NOMO-1 treated with dmso at 0.1 percent for 144 hours (cell line): ENCODE data around the gene NRP1.
"Not testable (repeated sequence)": the region's sequence is repeated elsewhere in the genome, so short reads cannot be mapped to it uniquely, and the experiment has no call there.

Experiments used
- DNase-seq: peaks from one replicate; lab custom pipeline; 2025; ENCODE audit not compliant: unreplicated experiment; lab: John Stamatoyannopoulos, UW

Gene NRP1

GRCh38 chr10:33334153-33334804 lies at the start of gene NRP1:
Gene NRP1 (minus strand): TSS chr10:33334667. CDS start chr10:33334382, 285 bp downstream.
- no peak for DNase-seq

DNA sequence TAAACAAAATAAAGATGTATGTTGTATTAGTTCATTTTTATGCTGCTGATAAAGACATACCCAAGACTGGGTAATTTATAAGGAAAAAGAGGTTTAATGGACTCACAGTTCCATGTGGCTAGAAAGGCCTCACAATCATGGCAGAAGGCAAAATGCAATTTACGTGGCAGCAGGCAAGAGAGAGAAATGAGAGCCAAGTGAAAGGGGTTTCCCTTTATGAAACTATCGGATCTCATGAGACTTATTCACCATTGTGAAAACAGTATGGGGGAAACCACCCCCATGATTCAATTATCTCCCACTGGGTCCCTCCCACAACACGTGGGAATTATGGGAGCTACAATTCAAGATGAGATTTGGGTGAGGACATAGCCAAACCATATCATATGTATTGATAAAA lies 49.7 kb upstream of the NRP1 start:
- not testable (repeated sequence) for DNase-seq

- DNase-seq = no peak
Measured at GRCh38 chr10:33382921-33383713, 48.6 kb upstream of the NRP1 start.

- no peak for DNase-seq
Measured at GRCh38 chr10:33382216-33382600, 47.7 kb upstream of the NRP1 start.

DNA sequence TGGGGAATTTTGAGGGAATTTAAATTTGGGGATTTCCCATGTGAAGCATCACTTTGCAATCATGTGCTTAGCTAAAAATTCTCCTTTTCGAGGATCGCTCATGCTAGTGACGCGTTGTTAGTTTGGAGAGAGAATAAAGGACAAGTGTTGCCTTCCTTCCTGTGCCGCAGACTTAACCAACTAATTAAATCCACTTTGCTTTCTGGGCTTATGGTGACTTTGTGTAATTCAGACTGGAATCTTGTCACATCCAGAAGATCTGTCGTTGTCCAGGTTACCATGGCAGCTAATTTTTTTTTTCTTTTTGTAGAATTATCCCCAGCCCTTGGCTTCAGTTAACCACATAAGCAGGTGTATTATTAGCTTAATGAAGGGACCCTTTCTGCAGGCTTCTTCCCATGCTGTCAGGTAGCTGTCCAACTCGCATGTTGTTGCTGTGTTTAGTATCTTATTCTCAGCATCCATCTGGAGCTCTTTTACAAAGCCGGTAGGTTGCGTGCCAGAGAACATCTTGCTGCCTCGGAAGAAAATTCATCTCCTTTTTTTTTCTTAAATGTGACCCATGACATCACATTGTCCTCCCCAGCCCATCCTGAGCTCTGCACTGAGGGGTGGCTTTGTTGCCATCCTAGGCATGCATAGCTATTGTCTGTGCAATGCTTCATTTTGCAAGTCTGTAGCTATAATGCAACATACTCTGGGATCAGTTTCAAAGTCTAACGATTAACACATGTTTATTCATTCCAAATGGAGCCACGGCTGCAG lies 47.2 kb upstream of the NRP1 start:
- no peak for DNase-seq

- no peak for DNase-seq
Measured at GRCh38 chr10:33377658-33378025, 43.2 kb upstream of the NRP1 start.

DNA sequence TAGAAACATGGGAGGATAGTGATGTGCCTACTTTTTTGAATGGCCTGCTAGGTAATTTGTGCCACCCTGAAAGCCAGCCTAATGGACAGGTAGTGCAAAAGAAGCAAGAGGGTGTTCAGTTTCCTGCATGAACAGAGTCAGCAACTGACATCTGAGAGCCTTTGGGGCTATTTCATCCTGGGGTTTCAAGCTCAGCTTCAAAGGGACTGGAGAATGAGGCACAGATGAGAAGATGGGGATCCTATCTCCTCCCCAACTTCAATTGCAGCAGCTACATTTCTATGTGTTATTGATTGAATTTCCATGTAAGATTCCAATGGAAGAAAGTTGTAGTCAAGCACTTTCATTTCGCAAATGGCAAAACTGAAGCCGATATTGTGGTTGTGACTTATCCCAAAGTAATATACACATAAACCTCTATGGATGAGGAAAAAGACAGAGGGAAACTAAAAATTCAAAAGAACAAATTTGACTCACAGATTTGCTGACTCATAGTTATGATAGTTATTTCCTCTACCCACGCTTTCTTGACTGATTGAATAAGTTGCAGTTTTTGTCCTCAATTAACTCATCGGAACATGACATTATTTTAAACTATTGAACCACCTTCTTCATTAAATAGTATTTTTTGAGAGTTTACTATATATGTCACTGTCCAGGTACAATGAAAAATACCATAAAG lies 42.6 kb upstream of the NRP1 start:
- no peak for DNase-seq

- DNase-seq = no peak
Measured at GRCh38 chr10:33376476-33376875, 42.0 kb upstream of the NRP1 start.

- DNase-seq = no peak
Measured at GRCh38 chr10:33373263-33373662, 38.8 kb upstream of the NRP1 start.

DNA sequence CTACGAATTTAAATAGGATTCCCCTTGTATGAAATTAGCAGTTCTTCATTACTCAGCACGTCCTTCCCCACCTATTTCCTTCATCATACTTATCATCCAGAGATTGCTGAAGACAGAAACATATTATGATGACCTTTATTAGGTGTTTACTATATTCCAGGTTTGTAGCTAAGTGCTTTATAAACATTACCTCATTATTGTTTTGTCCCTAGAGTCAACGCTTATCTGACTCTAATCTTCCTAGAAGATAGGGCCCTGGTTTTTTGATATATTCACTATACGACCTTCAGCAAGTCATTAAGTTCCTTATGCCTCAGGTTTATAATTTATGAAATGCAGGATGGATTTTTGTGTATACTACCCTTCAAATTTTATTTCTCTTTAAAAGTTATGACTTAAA lies 36.8 kb upstream of the NRP1 start:
- no peak for DNase-seq

DNA sequence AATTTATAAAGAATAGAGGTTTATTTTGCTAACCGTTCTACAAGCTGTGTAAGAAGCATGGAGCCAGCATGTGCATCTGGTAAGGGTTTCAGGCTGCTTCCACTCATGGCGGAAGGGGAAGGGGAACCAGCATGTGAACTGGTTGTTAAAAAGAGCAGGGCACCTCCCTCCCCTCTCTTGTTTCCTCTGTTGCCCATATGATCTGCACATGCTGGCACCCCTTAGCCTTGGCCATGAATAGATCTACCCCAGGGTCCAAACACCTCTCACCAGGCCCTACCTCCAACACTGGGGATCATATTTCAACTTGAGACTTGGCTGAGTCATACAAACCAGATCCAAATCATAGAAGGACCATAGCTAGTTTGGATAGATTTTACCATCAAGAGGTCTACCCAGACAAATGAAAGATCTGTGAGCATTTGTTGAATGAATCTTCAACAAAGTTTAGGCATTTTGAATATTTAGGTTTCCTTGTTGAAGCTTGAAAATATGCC lies 36.0 kb upstream of the NRP1 start:
- no peak for DNase-seq

GRCh38 chr10:33368086-33368485 lies 33.6 kb upstream of the NRP1 start:
- DNase-seq = no peak

DNA sequence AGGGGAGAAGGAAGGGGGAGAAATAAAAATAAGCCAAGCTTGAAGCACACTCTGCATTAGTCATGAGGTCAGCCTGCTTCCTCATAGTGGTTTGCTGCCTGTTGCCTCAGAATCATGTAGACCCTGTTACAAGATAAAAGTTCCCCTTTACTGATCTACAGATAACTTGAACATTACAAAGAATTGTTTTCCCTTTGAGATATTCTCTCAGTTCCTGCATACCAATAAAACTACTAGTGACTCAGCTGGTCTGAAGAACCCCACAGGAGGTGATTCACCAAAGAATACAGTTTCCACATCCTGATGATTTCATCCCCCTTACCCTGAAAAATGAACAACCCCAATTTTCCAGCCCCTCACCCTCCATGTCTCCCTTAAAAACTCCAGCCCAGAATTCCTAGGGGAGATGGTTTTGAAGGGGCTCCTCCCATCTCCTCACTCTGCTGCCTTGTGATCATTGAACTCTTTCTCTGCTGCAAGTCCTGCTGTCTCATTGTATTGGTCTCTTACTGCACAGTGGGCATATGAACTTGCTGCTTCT lies 31.5 kb upstream of the NRP1 start:
- DNase-seq = peak; percentile 72

- no peak for DNase-seq
Measured at GRCh38 chr10:33365301-33365700, 30.8 kb upstream of the NRP1 start.

DNA sequence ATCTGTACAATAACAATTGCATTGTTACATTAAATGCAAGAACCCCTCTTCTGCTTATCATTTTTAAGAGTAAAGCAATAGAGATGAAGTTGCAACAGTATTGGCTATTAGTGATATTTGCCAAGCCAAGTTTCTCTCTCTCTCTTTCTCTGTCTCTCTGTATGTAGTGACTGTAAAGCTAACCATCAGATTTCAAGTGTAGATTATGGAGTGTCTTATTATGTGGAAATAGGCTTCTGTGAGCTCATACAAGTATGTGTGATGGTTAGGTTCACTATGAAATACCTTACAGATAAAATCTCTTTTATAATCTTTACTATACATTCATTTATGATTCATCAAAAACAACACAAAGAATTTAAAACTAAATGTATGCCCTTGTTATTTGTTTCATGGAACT lies 28.6 kb upstream of the NRP1 start:
- DNase-seq = no peak

- no peak for DNase-seq
Measured at GRCh38 chr10:33358016-33358415, 23.5 kb upstream of the NRP1 start.

GRCh38 chr10:33355274-33355673 lies 20.8 kb upstream of the NRP1 start:
- peak; percentile 81 for DNase-seq

DNA sequence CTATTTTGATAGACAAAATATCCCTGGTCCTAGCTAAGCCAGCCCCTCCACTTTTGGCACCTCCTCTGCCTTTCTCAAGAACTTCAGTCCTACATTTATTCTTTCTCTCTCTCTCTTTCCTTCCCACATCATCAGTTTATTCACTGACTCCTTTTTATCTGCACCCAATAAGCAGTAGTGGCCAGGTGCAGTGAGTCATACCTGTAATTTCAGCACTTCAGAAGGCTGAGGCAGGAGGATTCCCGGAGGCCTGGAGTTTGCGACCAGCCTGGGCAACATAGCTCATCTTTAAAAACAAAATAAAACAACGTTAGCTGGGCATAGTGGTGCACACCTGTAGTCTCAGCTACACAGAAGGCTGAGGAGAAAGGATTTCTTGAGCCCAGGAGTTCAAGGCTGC lies 19.4 kb upstream of the NRP1 start:
- DNase-seq = no peak

- DNase-seq = no peak
Measured at GRCh38 chr10:33353334-33353733, 18.9 kb upstream of the NRP1 start.

- no peak for DNase-seq
Measured at GRCh38 chr10:33352615-33353014, 18.1 kb upstream of the NRP1 start.

DNA sequence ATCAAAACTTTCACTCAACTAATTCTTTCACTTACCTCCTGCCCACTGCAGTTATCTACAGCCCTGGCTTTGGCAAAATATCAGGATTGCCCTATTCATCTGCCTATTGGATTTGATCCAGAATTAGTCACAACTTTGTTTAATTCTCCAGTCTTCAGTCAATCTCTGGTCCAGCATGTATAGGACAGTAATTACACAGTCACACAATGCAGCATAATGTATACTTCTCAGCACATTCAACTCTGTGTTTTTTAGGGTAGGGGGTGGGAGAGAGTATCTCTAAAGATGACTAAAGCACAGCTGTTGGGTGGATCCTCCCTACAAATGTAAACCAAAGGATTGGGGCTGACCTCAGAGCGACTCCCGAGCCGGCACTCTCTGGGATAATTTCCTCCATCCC lies 17.7 kb upstream of the NRP1 start:
- no peak for DNase-seq
